Mesodermal cell (in vitro differentiated cells): ENCODE data around the gene SPEM2. TPM values are rescaled to one million over a fixed set of nuclear protein-coding genes. Genes with fewer than 3 reads are reported as not detected.

Experiments
- H3K27ac ChIP-seq: 2 replicates; pipeline ENCODE4 v1.7.0; 2013; ENCODE audit warnings: mild to moderate bottlenecking, low read depth, low read length, moderate library complexity; ENCODE audit not compliant: severe bottlenecking
- H3K36me3 ChIP-seq: 2 replicates; pipeline ENCODE4 v1.7.1; 2013; ENCODE audit warnings: mild to moderate bottlenecking, low read length, moderate library complexity; ENCODE audit not compliant: control insufficient read depth, insufficient read depth
- H3K4me1 ChIP-seq: one replicate; pipeline ENCODE4 v1.7.1; 2013; ENCODE audit warnings: mild to moderate bottlenecking, low read length; ENCODE audit not compliant: insufficient read depth, control insufficient read depth, poor library complexity, severe bottlenecking
- H3K4me3 ChIP-seq: 2 replicates; pipeline ENCODE4 v1.7.0; 2013; ENCODE audit warnings: low read length, control low read depth, mild to moderate bottlenecking; ENCODE audit not compliant: insufficient read depth, poor library complexity, severe bottlenecking; ENCODE audit errors: extremely low read depth
- H3K9me3 ChIP-seq: 2 replicates; pipeline ENCODE4 v1.7.1; 2013; ENCODE audit warnings: mild to moderate bottlenecking, low read length, moderate library complexity; ENCODE audit not compliant: control insufficient read depth
- WGBS, 2 experiments: methylation state at CpG; one replicate each; pipeline ENCODE4 v1.1.5; 2013; ENCODE audit warnings: missing lambda C conversion rate in 2 of 2; ENCODE audit not compliant: insufficient coverage in 2 of 2; 5-methylcytosine and 5-hydroxymethylcytosine counted together
- polyA plus RNA-seq, 2 experiments: library from polyadenylated mRNA; stranded (reverse); fragments of 50-300 nt; gene quantifications; one replicate each; pipeline ENCODE4 v1.2.3, GENCODE V29; 2013

Gene SPEM2
- not detected for polyA plus RNA-seq (2013, experiment 1 of 2)
- not detected for polyA plus RNA-seq (2013, experiment 2 of 2)

GRCh38 chr17:7425316-7425715, at the start of gene SPEM2:
Gene SPEM2 (plus strand): TSS chr17:7425616. CDS start chr17:7425689, 73 bp downstream.
- Histone ChIP-seq H3K36me3 (no peaks in the 10 kb centered on the region), H3K4me1 (no peaks in the 10 kb centered on the region), H3K4me3 (no peak within 1 kb of the TSS), H3K27ac (no peak within 1 kb of the TSS), H3K9me3 (no peaks in the 10 kb centered on the region)
- 93 to 95% methylated on average over 4 to 5 of the region's 7 CpGs for WGBS, 2 experiments

GRCh38 chr17:7379134-7379533, 46.3 kb upstream of the SPEM2 start:
- WGBS, 2 experiments, result no CpG with 5 or more reads among the region's 3 CpGs
- no peaks in the 10 kb centered on the region for H3K4me1 ChIP-seq
- H3K9me3 ChIP-seq, result peaks cover 10% of the 10 kb centered on the region
- no peak overlapping the region for H3K27ac ChIP-seq
- H3K36me3 ChIP-seq, result no peaks in the 10 kb centered on the region
- H3K4me3 ChIP-seq, result no peak overlapping the region

- 81 to 89% methylated on average over 5 to 7 of the region's 7 CpGs for WGBS, 2 experiments
Measured at GRCh38 chr17:7380321-7380720, 45.1 kb upstream of the SPEM2 start.

GRCh38 chr17:7380855-7381683, 44.3 kb upstream of the SPEM2 start, which contains the start of gene TNK1:
Gene TNK1 (plus strand): TSS chr17:7381089. CDS start chr17:7382927, 1,838 bp downstream.
- no peaks in the 10 kb centered on the region for H3K36me3 ChIP-seq
- peak within 1 kb of the TSS; percentile 28 for H3K4me3 ChIP-seq
- 7 to 9% methylated on average over 42 to 44 of the region's 52 CpGs for WGBS, 2 experiments

More at GRCh38 chr17:7380321-7380720, 45.1 kb upstream of the SPEM2 start:
- Histone ChIP-seq H3K4me3 (no peak overlapping the region), H3K36me3 (no peaks in the 10 kb centered on the region), H3K9me3 (peaks cover 10% of the 10 kb centered on the region), H3K27ac (no peak overlapping the region), H3K4me1 (no peaks in the 10 kb centered on the region)

GRCh38 chr17:7382901-7383300, 42.5 kb upstream of the SPEM2 start:
- H3K9me3 ChIP-seq, result peaks cover 10% of the 10 kb centered on the region
- no peaks in the 10 kb centered on the region for H3K36me3 ChIP-seq
- no peak overlapping the region for H3K27ac ChIP-seq
- no peaks in the 10 kb centered on the region for H3K4me1 ChIP-seq
- WGBS, 2 experiments, result 84 to 91% methylated on average over 8 to 9 of the region's 10 CpGs
- no peak overlapping the region for H3K4me3 ChIP-seq

More at GRCh38 chr17:7380855-7381683, 44.3 kb upstream of the SPEM2 start, which contains the start of gene TNK1:
- H3K4me1 ChIP-seq, result no peaks in the 10 kb centered on the region
- H3K9me3 ChIP-seq, result peaks cover 10% of the 10 kb centered on the region
- no peak within 1 kb of the TSS for H3K27ac ChIP-seq

- no peak overlapping the region for H3K27ac ChIP-seq
- WGBS, 2 experiments, result 89 to 91% methylated on average over 7 to 9 of the region's 11 CpGs
Measured at GRCh38 chr17:7383371-7383741, 42.1 kb upstream of the SPEM2 start.

GRCh38 chr17:7383742-7384488, 41.5 kb upstream of the SPEM2 start:
- H3K4me1 ChIP-seq, result no peaks in the 10 kb centered on the region
- peaks cover 10% of the 10 kb centered on the region for H3K9me3 ChIP-seq
- no peak overlapping the region for H3K27ac ChIP-seq
- H3K36me3 ChIP-seq, result peaks cover 9% of the 10 kb centered on the region
- WGBS, 2 experiments, result 18 to 19% methylated on average over 43 to 64 of the region's 65 CpGs
- peak overlapping the region; percentile 27 for H3K4me3 ChIP-seq

More at GRCh38 chr17:7383371-7383741, 42.1 kb upstream of the SPEM2 start:
- peaks cover 10% of the 10 kb centered on the region for H3K9me3 ChIP-seq
- no peaks in the 10 kb centered on the region for H3K4me1 ChIP-seq
- H3K36me3 ChIP-seq, result peaks cover 3% of the 10 kb centered on the region
- no peak overlapping the region for H3K4me3 ChIP-seq

GRCh38 chr17:7384489-7385081, 40.8 kb upstream of the SPEM2 start:
- Histone ChIP-seq H3K4me3 (peak overlapping the region; percentile 27), H3K4me1 (no peaks in the 10 kb centered on the region), H3K27ac (no peak overlapping the region), H3K36me3 (peaks cover 16% of the 10 kb centered on the region), H3K9me3 (peaks cover 4% of the 10 kb centered on the region)
- WGBS, 2 experiments, result 70 to 75% methylated on average over 14 to 16 of the region's 23 CpGs

- no peaks in the 10 kb centered on the region for H3K9me3 ChIP-seq
- H3K36me3 ChIP-seq, result peaks cover 45% of the 10 kb centered on the region
- H3K4me3 ChIP-seq, result no peak overlapping the region
- WGBS, 2 experiments, result 92 to 97% methylated on average over 8 to 10 of the region's 10 CpGs
- peaks cover 10% of the 10 kb centered on the region for H3K4me1 ChIP-seq
- H3K27ac ChIP-seq, result no peak overlapping the region
Measured at GRCh38 chr17:7388856-7389255, 36.6 kb upstream of the SPEM2 start.
